HG02759 (cell line): ENCODE results near the gene STAC3.

ENCODE experiments used
- ATAC-seq: cut with Tn5 transposase; IDR thresholded peaks from one replicate; pipeline ENCODE4 v1.9.1; 2021; ENCODE audit warnings: mild to moderate bottlenecking, moderate library complexity; ENCODE audit not compliant: unreplicated experiment

Gene STAC3

GRCh38 chr12:57224278-57224972, 26.6 kb downstream of the STAC3 start:
- no peak for ATAC-seq

GRCh38 chr12:57223191-57224165, 27.5 kb downstream of the STAC3 start:
- ATAC-seq: no peak

GRCh38 chr12:57222286-57223190, 28.4 kb downstream of the STAC3 start:
- no peak for ATAC-seq

- no peak for ATAC-seq
Observed at GRCh38 chr12:57221169-57221917, 29.6 kb downstream of the STAC3 start.

- ATAC-seq: no peak
Observed at GRCh38 chr12:57220770-57221168, 30.2 kb downstream of the STAC3 start.

- ATAC-seq: no peak
Observed at GRCh38 chr12:57219993-57220754, 30.8 kb downstream of the STAC3 start.

- no peak for ATAC-seq
Observed at GRCh38 chr12:57219205-57219992, 31.6 kb downstream of the STAC3 start.

- no peak for ATAC-seq
Observed at GRCh38 chr12:57218030-57218853, 32.7 kb downstream of the STAC3 start.

GRCh38 chr12:57216921-57217879, 33.8 kb downstream of the STAC3 start:
- ATAC-seq: peak; percentile 3

- ATAC-seq: peak; percentile 38
Observed at GRCh38 chr12:57216014-57216911, 34.7 kb downstream of the STAC3 start, which contains the start of gene NXPH4. Gene NXPH4, plus strand, starts transcription at chr12:57216794. Its CDS starts 176 bp downstream, at chr12:57216970.

- ATAC-seq: peak; percentile 42
Observed at GRCh38 chr12:57215668-57216013, 35.3 kb downstream of the STAC3 start.

- no peak for ATAC-seq
Observed at GRCh38 chr12:57215065-57215464, 35.9 kb downstream of the STAC3 start.

- no peak for ATAC-seq
Observed at GRCh38 chr12:57214398-57214781, 36.6 kb downstream of the STAC3 start.

GRCh38 chr12:57213763-57214397, 37.1 kb downstream of the STAC3 start:
- ATAC-seq: no peak

GRCh38 chr12:57213058-57213715, 37.8 kb downstream of the STAC3 start:
- ATAC-seq: peak; percentile 34
